Loucy (cell line): ENCODE data around the gene FOXJ3.

Experiments
- CTCF ChIP-seq: fragments of 200-600 bp; sonication (generic); conservative IDR thresholded peaks from 2 replicates; pipeline ENCODE4 v1.5.1; 2014; ENCODE audit warnings: mild to moderate bottlenecking, antibody characterized with exemption, low read length
- EZH2phosphoT487 ChIP-seq: fragments of 200-600 bp; IDR thresholded peaks from 2 replicates; pipeline ENCODE4 v1.6.1; 2018; ENCODE audit warnings: antibody characterized with exemption, mild to moderate bottlenecking, moderate library complexity, borderline replicate concordance

- TF ChIP-seq CTCF: no peak
- TF ChIP-seq EZH2phosphoT487: no peak
These were observed 179.7 kb downstream of the FOXJ3 start for GRCh38 chr1:42155362-42155761.
